Dermis blood vessel endothelial cell (primary cell): Measurements from ENCODE around the gene CCDC200. TPM values are rescaled to one million over a fixed set of nuclear protein-coding genes. Genes with fewer than 3 reads are reported as not detected.
"Not testable (repeated sequence)": the region's sequence is repeated elsewhere in the genome, so short reads cannot be mapped to it uniquely, and the experiment has no call there.

Experiments
- DNase-seq: peaks from one replicate; pipeline ENCODE4 v3.0.0; 2010
- total RNA-seq: library from RNA; depleted of rRNA; stranded (reverse); fragments of >200 nt; gene quantifications from 2 replicates; pipeline ENCODE4 v1.2.3, GENCODE V29; 2014

Gene CCDC200
- 0.14 TPM in 1 of 2 replicates, not detected in the other for total RNA-seq

GRCh38 chr17:43228020-43228782 lies at the start of gene CCDC200:
TSS of gene CCDC200 (minus strand) at chr17:43228623. CDS start at chr17:43228554, 69 bp downstream.
- DNase-seq: not testable (repeated sequence)

GRCh38 chr17:43272914-43273313 lies 44.5 kb upstream of the CCDC200 start:
- DNase-seq: not testable (repeated sequence)

GRCh38 chr17:43272483-43272882 lies 44.1 kb upstream of the CCDC200 start:
- not testable (repeated sequence) for DNase-seq

GRCh38 chr17:43270552-43271504 lies 42.4 kb upstream of the CCDC200 start:
- not testable (repeated sequence) for DNase-seq

DNA sequence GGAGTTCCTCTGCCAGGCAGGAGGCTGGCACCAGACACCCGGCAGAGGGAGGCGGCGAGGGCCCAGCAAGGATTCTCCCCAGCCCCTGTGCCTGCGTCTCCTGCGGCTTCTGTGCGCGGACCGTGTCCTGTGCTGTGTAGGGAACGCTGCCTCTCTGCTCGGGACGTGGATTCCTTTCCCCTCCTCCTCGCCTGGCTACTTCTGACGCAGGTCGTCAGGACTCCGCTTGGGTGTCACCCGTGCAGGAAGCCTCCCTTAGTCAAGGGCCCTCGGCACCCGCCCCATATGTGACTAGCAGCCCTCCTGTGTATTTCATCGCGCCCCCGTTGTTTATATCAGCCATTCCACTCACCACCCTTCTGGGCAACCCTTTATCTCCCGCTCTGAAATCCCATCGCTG lies 18.0 kb upstream of the CCDC200 start:
- not testable (repeated sequence) for DNase-seq

- not testable (repeated sequence) for DNase-seq
Measured at GRCh38 chr17:43240596-43241352, 12.4 kb upstream of the CCDC200 start.

- DNase-seq: not testable (repeated sequence)
Measured at GRCh38 chr17:43239597-43239996, 11.2 kb upstream of the CCDC200 start.

GRCh38 chr17:43233877-43234276 lies 5.5 kb upstream of the CCDC200 start, which contains the start of gene RNU2-1:
TSS of gene RNU2-1 (minus strand) at chr17:43233977.
- not testable (repeated sequence) for DNase-seq

- DNase-seq: not testable (repeated sequence)
Measured at GRCh38 chr17:43233263-43233662, 4.8 kb upstream of the CCDC200 start.

DNA sequence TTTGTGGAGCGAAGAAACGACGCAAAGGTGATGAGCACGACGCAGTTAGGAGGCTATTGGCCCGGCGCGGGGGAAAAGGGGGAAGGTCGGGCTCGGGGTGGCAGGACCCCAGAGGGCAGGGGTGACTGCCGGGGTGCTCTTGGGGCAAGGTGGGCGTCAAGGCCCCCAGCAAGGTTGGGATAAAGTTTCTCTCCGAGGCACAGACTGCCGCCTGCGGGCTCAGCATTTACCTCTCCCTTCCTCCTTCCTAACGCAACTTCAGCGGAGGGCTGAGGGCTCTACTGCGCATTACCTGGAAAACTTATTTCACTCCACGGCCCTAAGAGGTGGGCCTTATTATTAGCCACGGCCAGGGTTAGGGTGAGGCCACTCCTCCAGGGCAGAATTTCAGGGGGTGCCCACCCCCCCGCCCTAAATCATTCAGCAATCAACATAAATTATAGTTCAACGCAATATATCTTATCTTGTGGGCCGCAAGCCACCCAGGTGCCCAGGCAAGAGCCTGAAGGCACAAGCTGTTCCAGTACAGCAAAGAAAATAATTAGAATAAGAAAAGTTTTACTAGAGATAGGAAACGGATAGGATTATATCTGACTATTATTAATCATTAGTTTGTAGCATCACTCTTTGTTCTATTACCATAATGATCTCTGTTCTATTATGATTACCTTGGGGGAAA lies 3.7 kb upstream of the CCDC200 start:
- not testable (repeated sequence) for DNase-seq

GRCh38 chr17:43231205-43232020 lies 3.0 kb upstream of the CCDC200 start:
- not testable (repeated sequence) for DNase-seq

- DNase-seq: no peak
Measured at GRCh38 chr17:43226393-43226792, 2.0 kb downstream of the CCDC200 start.

GRCh38 chr17:43224146-43224705 lies 4.2 kb downstream of the CCDC200 start:
- no peak for DNase-seq

- DNase-seq: no peak
Measured at GRCh38 chr17:43220511-43221125, 7.8 kb downstream of the CCDC200 start.

DNA sequence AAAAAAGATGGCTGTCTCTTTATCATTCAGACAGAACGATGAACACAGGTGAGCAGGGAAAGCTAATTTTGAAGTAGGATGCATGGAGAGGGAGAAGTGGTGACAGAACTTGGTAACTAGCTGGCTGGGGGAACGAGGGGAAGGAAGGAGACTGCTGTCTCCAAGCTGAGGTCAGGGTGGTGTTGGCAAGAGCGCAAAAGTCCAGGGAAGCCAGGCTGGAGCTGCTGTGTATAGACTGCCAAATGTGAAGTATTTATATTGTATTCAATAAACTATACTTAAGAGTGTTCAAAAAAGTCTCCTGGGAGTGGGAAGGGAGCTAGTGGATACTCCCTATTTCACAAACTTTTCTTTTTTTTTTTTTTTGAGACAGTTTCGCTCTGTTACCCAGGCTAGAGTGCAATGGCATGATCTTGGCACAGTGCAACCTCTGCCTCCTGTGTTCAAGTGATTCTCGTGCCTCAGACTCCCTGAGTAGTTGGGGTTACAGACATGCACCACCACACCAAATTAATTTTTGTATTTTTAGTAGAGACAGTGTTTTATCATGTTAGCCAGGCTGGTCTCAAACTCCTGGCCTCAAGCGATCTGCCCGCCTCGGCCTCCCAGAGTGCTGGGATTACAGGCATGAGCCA lies 8.6 kb downstream of the CCDC200 start:
- no peak for DNase-seq

GRCh38 chr17:43219001-43219400 lies 9.4 kb downstream of the CCDC200 start:
- no peak for DNase-seq

DNA sequence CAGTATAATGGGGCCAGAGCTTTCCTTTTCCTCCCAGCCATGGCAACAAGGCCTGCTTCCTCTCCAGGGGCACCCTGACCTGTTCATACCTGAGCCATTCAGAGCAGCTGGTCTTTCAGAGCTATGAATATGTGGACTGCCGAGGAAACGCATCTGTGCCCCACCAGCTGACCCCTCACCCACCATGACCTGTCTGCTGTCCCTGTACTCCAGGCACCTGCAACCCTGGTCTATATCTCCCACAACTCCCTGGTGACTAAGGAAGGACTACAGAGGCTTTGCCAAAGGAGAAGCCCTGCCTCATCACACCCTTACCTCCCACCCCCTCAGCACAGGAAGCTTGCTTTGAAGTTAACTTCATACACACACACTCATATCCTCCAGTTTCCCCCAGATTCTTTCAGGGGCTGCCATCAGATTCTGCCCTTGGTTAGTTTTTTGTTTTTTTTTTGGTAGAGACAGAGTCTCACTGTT lies 10.8 kb downstream of the CCDC200 start:
- no peak for DNase-seq

DNA sequence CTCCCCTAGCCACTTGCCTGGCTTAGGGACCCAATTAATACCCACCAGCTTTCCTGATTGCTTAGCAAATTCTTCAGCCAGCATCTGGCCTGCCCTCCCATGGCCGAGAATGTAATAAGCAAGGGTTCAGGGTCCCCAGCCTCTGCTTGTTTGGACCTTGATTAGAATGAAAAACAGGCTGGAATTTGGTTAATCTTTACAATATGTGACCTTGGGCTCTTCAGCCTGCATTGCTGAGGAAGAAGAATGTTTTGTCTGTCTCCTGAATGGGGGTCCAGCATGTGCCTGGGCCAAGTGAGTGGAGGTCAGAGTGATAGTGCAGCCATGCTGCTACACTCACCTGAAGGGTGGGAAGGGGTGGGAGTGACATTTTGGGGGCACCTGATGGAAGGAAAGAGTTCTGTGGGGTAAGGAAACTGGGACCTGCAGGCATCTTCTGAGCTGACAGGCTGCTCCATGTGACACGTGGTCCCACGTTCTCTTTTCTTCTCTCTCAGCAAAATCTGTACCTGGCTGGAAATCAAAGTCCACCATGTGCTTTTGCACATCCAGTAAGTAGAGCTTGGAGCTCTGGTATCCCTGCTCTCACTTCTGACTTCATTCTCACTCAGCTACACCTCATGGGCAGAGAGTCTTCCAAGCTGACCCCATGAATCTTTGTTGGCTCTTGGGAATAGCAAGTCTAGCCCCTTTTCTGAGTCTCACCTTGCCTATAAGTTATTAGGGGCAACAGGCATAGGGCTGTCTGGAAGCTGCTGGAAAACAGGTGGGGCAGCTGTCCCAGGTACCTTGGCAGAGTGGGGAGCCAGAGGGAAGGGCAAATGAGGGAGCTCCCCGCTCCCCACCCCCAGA lies 11.4 kb downstream of the CCDC200 start:
- no peak for DNase-seq

DNA sequence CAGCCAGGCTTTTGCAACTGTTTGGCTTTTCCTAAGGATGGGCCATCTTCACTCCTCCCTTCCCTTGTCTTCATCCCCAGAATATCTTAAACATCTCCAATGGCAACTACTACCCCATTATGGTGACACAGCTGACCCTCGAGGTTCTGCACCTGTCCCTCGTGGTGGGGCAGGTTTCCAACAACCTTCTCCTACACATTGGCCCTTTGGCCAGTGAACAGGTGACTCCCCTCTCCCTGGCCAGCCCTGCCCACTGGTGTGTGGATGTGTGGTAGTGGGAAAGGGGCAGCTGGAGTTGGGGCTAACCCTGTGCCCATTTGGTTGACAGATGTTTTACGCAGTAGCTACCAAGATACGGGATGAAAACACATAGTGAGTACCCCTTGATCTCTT lies 12.1 kb downstream of the CCDC200 start:
- no peak for DNase-seq
